ENCODE measurements around the gene ELMOD1. TPM values are rescaled to one million over a fixed set of nuclear protein-coding genes. Genes with fewer than 3 reads are reported as not detected.
"Not testable (repeated sequence)": the region's sequence is repeated elsewhere in the genome, so short reads cannot be mapped to it uniquely, and the experiment has no call there.

ELMOD1 gene
- total RNA-seq, 1 donor from 2014 or later = not detected

DNA sequence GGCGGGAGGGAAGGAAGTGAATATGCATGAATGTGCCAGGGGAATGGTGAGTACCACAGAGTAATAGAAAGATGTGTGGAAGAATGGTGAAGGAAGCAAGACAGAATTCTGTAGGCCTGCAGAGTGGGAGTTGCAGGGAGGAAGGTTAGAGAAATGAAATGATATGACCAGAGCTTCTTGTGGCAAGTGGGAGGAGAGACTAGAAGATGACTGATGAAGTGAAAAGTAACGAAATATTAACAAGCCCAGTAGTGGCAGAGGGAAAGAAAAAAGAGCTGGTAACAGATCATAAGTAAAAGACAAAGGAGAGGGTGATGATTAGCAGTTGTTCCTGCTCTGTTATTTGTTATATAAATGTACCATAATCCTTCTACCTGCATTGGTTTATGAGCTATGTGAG, 24.4 kb upstream of the ELMOD1 start:
- intact Hi-C loops (cut with micrococcal nuclease) = loop anchor here (10.0 kb wide), 3 partner anchors 658 to 1492 kb away; partner anchors contain the start of genes AASDHPPT, ATM, KBTBD3 and NPAT
- DNase-seq = no peak
- Mint-ChIP-seq H3K27me3 (peaks cover under 1% of the 10 kb centered on the region), H3K27ac (peak overlapping the region; percentile 38), H3K4me1 (peaks cover 34% of the 10 kb centered on the region), H3K9me3 (no peaks in the 10 kb centered on the region), H3K36me3 (ENCODE audit: low read depth) (peaks cover 1% of the 10 kb centered on the region), H3K4me3 (peak overlapping the region; percentile 93)

- Mint-ChIP-seq H3K27ac (no peak overlapping the region), H3K4me3 (no peak overlapping the region), H3K27me3 (peaks cover 5% of the 10 kb centered on the region), H3K9me3 (no peaks in the 10 kb centered on the region), H3K36me3 (ENCODE audit: low read depth) (no peaks in the 10 kb centered on the region), H3K4me1 (peaks cover 25% of the 10 kb centered on the region)
- intact Hi-C loops (cut with micrococcal nuclease) = loop anchor here (10.0 kb wide), 3 partner anchors 657 to 1493 kb away; partner anchors contain the start of genes AASDHPPT, ATM, KBTBD3 and NPAT
- no peak for DNase-seq
Measured at GRCh38 chr11:107567739-107568335, 23.1 kb upstream of the ELMOD1 start.

- Mint-ChIP-seq H3K27ac (no peak overlapping the region), H3K9me3 (no peaks in the 10 kb centered on the region), H3K4me1 (peaks cover 11% of the 10 kb centered on the region), H3K27me3 (peaks cover 8% of the 10 kb centered on the region), H3K36me3 (ENCODE audit: low read depth) (no peaks in the 10 kb centered on the region), H3K4me3 (no peak overlapping the region)
- intact Hi-C loops (cut with micrococcal nuclease) = loop anchor here (10.0 kb wide), 1 partner anchor 1475 kb away; no protein-coding TSS in a partner anchor
- DNase-seq = no peak
Measured at GRCh38 chr11:107570015-107570414, 20.9 kb upstream of the ELMOD1 start.

- H3K27ac Mint-ChIP-seq = no peak overlapping the region
- H3K9me3 Mint-ChIP-seq = no peaks in the 10 kb centered on the region
- intact Hi-C loops (cut with micrococcal nuclease) = loop anchor here (10.0 kb wide), 1 partner anchor 1479 kb away; no protein-coding TSS in a partner anchor
- H3K4me3 Mint-ChIP-seq = no peak overlapping the region
- no peaks in the 10 kb centered on the region for H3K36me3 Mint-ChIP-seq (ENCODE audit: low read depth)
- DNase-seq = no peak
- H3K4me1 Mint-ChIP-seq = no peaks in the 10 kb centered on the region
- peaks cover 8% of the 10 kb centered on the region for H3K27me3 Mint-ChIP-seq
Measured at GRCh38 chr11:107573438-107573837, 17.5 kb upstream of the ELMOD1 start.

GRCh38 chr11:107576497-107577345, 14.2 kb upstream of the ELMOD1 start:
- not testable (repeated sequence) for H3K36me3 Mint-ChIP-seq (ENCODE audit: low read depth); H3K9me3 Mint-ChIP-seq; H3K27ac Mint-ChIP-seq; H3K4me3 Mint-ChIP-seq; H3K4me1 Mint-ChIP-seq
- H3K27me3 Mint-ChIP-seq = peaks cover 14% of the 10 kb centered on the region
- DNase-seq = peak; percentile 82
- intact Hi-C loops (cut with micrococcal nuclease) = loop anchor here (1.0 to 10.0 kb wide), 4 partner anchors 27 to 1482 kb away; no protein-coding TSS in a partner anchor

DNA sequence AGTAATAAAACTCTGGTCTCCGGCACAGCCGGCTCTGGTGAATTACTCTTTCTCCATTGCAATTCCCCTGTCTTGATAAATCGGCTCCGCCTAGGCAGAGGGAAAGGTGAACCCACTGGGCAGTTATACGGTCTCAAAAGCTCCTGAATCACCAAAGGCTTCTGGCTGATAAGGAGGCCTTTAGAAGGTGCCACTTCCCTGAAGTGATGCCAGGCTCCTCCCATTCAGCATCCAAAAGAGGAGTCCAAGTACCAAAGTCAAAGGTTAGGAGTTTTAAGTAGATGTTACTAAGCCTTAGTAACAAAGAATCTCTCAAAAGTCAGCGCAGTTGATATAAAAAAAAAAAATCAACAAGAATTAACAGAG, 13.6 kb upstream of the ELMOD1 start:
- H3K27me3 Mint-ChIP-seq = peaks cover 15% of the 10 kb centered on the region
- DNase-seq = no peak
- no peaks in the 10 kb centered on the region for H3K4me1 Mint-ChIP-seq
- no peaks in the 10 kb centered on the region for H3K9me3 Mint-ChIP-seq
- intact Hi-C loops (cut with micrococcal nuclease) = loop anchor here (10.0 kb wide), 1 partner anchor 1483 kb away; no protein-coding TSS in a partner anchor
- no peaks in the 10 kb centered on the region for H3K36me3 Mint-ChIP-seq (ENCODE audit: low read depth)
- no peak overlapping the region for H3K4me3 Mint-ChIP-seq
- H3K27ac Mint-ChIP-seq = no peak overlapping the region

GRCh38 chr11:107579169-107579568, 11.8 kb upstream of the ELMOD1 start:
- not testable (repeated sequence) for H3K36me3 Mint-ChIP-seq (ENCODE audit: low read depth); H3K9me3 Mint-ChIP-seq; H3K4me1 Mint-ChIP-seq; DNase-seq; H3K4me3 Mint-ChIP-seq; H3K27ac Mint-ChIP-seq
- intact Hi-C loops (cut with micrococcal nuclease) = loop anchor here (10.0 kb wide), 1 partner anchor 1484 kb away; no protein-coding TSS in a partner anchor
- peaks cover 17% of the 10 kb centered on the region for H3K27me3 Mint-ChIP-seq

DNA sequence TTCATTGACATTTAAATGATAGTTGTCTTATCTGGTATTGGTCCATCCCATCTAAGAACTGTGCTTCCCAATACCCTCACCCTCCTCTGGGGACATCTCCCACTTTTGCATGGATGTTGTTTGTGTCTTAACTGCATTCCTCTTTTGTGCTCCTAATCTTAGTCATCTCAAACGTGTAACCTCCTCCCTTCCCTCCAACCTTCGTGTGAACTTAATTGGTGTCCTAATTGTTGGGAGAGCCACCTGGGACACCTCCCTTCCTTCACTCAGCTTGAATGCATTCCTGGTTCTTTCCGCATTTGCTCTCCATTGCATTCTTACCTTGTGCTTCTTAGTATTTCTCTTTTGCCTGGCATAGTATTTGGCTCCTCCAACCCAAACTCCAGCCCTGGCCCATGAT, 9.8 kb upstream of the ELMOD1 start:
- H3K36me3 Mint-ChIP-seq (ENCODE audit: low read depth) = no peaks in the 10 kb centered on the region
- H3K4me1 Mint-ChIP-seq = no peaks in the 10 kb centered on the region
- H3K4me3 Mint-ChIP-seq = no peak overlapping the region
- no peaks in the 10 kb centered on the region for H3K9me3 Mint-ChIP-seq
- peaks cover 21% of the 10 kb centered on the region for H3K27me3 Mint-ChIP-seq
- DNase-seq = no peak
- intact Hi-C loops (cut with micrococcal nuclease) = no loop called here
- no peak overlapping the region for H3K27ac Mint-ChIP-seq

- no peak for DNase-seq
- no peak overlapping the region for H3K4me3 Mint-ChIP-seq
- H3K36me3 Mint-ChIP-seq (ENCODE audit: low read depth) = no peaks in the 10 kb centered on the region
- no peaks in the 10 kb centered on the region for H3K4me1 Mint-ChIP-seq
- intact Hi-C loops (cut with micrococcal nuclease) = no loop called here
- peaks cover 44% of the 10 kb centered on the region for H3K27me3 Mint-ChIP-seq
- H3K27ac Mint-ChIP-seq = no peak overlapping the region
- peaks cover 4% of the 10 kb centered on the region for H3K9me3 Mint-ChIP-seq
Measured at GRCh38 chr11:107583629-107584195, 7.2 kb upstream of the ELMOD1 start.

GRCh38 chr11:107587306-107587979, 3.5 kb upstream of the ELMOD1 start:
- no peak overlapping the region for H3K27ac Mint-ChIP-seq
- H3K4me1 Mint-ChIP-seq = peaks cover 17% of the 10 kb centered on the region
- peaks cover 4% of the 10 kb centered on the region for H3K9me3 Mint-ChIP-seq
- no peak overlapping the region for H3K4me3 Mint-ChIP-seq
- intact Hi-C loops (cut with micrococcal nuclease) = no loop called here
- H3K27me3 Mint-ChIP-seq = peaks cover 66% of the 10 kb centered on the region
- no peak for DNase-seq
- H3K36me3 Mint-ChIP-seq (ENCODE audit: low read depth) = peaks cover 4% of the 10 kb centered on the region

- H3K27ac Mint-ChIP-seq = peak overlapping the region; percentile 62
- DNase-seq = peak; percentile 73
- peaks cover 82% of the 10 kb centered on the region for H3K27me3 Mint-ChIP-seq
- H3K4me1 Mint-ChIP-seq = peaks cover 22% of the 10 kb centered on the region
- peak overlapping the region; percentile 81 for H3K4me3 Mint-ChIP-seq
- intact Hi-C loops (cut with micrococcal nuclease) = loop anchor here (2.0 to 5.0 kb wide), 2 partner anchors 27 to 266 kb away; partner anchors contain the start of genes ALKBH8 and SLC35F2
- peaks cover 4% of the 10 kb centered on the region for H3K36me3 Mint-ChIP-seq (ENCODE audit: low read depth)
- H3K9me3 Mint-ChIP-seq = peaks cover 4% of the 10 kb centered on the region
Measured at GRCh38 chr11:107591378-107592230, 657 bp downstream of the ELMOD1 start.

DNA sequence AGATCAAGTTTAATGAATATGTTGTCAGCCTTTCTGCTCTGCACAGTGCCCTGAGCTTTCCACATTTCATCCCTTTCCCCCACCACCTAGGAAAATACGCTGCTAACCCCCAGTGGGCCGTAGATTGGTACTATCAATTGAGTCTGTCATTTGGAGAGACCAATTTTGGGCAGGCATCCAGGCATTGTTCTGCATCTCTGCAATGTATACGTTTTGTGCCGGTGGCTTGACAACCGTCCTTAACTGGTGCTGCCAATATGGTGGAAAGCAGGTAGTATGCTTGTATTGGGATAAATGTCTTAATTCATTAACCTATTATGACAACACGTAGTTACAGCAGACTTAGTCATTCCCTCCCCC, 1.3 kb downstream of the ELMOD1 start:
- Mint-ChIP-seq H3K27ac (peak overlapping the region; percentile 62), H3K9me3 (peaks cover 4% of the 10 kb centered on the region), H3K27me3 (peaks cover 82% of the 10 kb centered on the region), H3K4me1 (peaks cover 22% of the 10 kb centered on the region), H3K4me3 (peak overlapping the region; percentile 81), H3K36me3 (ENCODE audit: low read depth) (peaks cover 4% of the 10 kb centered on the region)
- intact Hi-C loops (cut with micrococcal nuclease) = loop anchor here (2.0 to 5.0 kb wide), 2 partner anchors 27 to 265 kb away; partner anchors contain the start of genes ALKBH8 and SLC35F2
- DNase-seq = no peak

Data from activated CD4-positive, alpha-beta T cell treated with anti-CD3 and anti-CD28 coated beads, Interleukin-2, amount 10 ng/mL, durations not matched to agents 24 days and 14 days (primary cell).